ENCODE results near the gene ELAC2.

DNA sequence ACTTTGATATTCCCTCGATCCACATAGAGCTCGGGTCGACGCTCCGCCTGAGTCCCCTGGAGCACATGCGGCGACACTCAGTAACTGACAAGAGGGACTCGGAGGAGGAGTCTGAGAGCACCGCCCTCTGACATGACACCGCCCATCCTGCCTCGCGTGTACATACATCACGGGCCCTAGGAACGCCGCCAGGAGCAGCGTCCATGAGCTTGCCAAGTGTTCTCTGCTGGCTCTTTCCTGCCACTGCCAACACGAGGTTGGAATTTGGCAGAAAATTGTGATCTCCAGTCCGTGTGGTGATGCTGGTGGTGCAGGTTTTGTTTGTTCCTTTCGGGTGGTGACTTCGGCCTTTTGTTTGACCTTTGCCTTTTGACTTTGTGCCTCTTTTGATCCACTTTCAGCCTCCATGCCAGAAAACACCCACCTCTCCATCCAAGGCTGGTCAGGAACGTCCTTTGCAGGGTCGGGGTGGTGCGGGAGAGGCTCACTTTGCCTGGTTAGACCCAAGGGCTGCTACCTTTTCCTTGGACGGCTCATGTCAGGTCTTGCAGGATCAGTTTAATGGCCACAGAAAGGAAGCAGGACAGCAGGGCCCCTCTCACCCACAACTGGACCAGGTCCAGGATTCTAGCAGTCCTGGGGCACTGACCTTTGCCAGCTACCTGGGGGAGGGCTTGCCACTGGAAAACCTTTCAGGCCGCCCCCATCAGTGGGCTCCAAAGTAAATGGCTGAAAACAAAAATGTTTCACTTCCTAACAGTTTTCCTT, 27.6 kb downstream of the ELAC2 start:
- no peak for TF ChIP-seq EZH2 (IDR thresholded peaks at IDR 0.05; ENCODE audit: borderline replicate concordance, insufficient read depth, low read depth, low read length, poor library complexity, severe bottlenecking)
- TF ChIP-seq, protein P1, sequence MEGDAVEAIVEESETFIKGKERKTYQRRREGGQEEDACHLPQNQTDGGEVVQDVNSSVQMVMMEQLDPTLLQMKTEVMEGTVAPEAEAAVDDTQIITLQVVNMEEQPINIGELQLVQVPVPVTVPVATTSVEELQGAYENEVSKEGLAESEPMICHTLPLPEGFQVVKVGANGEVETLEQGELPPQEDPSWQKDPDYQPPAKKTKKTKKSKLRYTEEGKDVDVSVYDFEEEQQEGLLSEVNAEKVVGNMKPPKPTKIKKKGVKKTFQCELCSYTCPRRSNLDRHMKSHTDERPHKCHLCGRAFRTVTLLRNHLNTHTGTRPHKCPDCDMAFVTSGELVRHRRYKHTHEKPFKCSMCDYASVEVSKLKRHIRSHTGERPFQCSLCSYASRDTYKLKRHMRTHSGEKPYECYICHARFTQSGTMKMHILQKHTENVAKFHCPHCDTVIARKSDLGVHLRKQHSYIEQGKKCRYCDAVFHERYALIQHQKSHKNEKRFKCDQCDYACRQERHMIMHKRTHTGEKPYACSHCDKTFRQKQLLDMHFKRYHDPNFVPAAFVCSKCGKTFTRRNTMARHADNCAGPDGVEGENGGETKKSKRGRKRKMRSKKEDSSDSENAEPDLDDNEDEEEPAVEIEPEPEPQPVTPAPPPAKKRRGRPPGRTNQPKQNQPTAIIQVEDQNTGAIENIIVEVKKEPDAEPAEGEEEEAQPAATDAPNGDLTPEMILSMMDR (IDR thresholded peaks at IDR 0.05) = no peak

Measured in B cell (primary cell).